H1 (cell line): ENCODE results near the gene CSRP1. TPM values are rescaled to one million over a fixed set of nuclear protein-coding genes. Genes with fewer than 3 reads are reported as not detected.

Source experiments
- polyA plus RNA-seq, 7 experiments: library from polyadenylated mRNA; depleted of rRNA in 3 of 7; stranded (reverse) in 5 of 7; unstranded in 2 of 7; fragments of >200 nt in 5 of 7; fragments of 200-250 nt in 2 of 7; gene quantifications; 1 replicate in 5 of 7; 2 replicates in 1 of 7; 4 replicates in 1 of 7; pipeline versions ENCODE4 v1.2.1 to v1.2.3, GENCODE V29; 2011 to 2013; ENCODE audit warnings: missing spikeins in 2 of 7, mixed read lengths in 2 of 7
- total RNA-seq: library from RNA; stranded (reverse); fragmentation: NEBNext Ultra II Directional; extraction: Animal tissue kit (Norgen Biotek cat#: 25700); gene quantifications from 2 replicates; pipeline ENCODE4 v1.2.1, GENCODE V29; 2021
- TF ChIP-seq, protein P1 (sequence below): fragments of 300-600 bp; sonication (generic); IDR thresholded peaks from 2 replicates; pipeline ENCODE4 v1.7.1; 2012; ENCODE audit warnings: low read length, moderate library complexity, mild to moderate bottlenecking, inconsistent platforms; ENCODE audit not compliant: insufficient replicate concordance

Gene CSRP1
- total and polyA plus RNA-seq, 2 of the 8 experiments (the other 6 are each of a cell fraction or from before 2014, with no cell fraction given) = 14.2 to 22.3 TPM

DNA sequence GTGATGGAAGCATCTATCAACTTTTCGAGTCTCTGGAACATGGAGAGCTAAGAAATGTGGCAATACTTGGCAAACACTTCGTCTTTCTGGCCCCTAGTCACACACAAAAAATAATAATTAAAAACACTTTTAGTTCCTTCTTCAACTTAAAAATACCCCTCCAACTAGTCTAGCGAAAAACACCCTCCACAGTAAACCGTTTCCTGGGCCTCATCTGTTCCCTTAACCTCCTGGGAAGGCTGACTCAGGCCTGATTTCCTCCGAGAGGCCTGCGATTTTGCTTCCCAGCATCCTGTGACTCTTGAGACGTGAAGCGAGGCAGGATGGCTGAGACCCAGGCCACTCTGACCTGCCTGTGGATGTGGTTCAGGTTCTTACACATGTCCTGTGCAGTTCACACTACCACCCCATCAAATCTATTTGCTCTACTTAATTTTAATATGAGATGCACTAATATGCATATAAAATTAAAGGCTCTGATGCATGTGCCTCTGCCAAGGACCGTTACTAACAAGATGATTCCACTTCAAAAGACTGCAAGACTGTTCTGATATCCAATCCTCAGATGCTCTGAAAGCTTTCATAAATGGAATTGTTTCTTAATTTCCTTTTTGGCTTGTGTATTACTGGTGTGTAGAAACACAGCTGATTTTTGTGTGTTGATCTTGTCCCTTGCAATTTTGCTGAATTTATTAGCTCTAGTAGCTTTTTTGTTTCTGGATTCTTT is 35.5 kb upstream of the CSRP1 start (continued):
- TF ChIP-seq, protein P1, sequence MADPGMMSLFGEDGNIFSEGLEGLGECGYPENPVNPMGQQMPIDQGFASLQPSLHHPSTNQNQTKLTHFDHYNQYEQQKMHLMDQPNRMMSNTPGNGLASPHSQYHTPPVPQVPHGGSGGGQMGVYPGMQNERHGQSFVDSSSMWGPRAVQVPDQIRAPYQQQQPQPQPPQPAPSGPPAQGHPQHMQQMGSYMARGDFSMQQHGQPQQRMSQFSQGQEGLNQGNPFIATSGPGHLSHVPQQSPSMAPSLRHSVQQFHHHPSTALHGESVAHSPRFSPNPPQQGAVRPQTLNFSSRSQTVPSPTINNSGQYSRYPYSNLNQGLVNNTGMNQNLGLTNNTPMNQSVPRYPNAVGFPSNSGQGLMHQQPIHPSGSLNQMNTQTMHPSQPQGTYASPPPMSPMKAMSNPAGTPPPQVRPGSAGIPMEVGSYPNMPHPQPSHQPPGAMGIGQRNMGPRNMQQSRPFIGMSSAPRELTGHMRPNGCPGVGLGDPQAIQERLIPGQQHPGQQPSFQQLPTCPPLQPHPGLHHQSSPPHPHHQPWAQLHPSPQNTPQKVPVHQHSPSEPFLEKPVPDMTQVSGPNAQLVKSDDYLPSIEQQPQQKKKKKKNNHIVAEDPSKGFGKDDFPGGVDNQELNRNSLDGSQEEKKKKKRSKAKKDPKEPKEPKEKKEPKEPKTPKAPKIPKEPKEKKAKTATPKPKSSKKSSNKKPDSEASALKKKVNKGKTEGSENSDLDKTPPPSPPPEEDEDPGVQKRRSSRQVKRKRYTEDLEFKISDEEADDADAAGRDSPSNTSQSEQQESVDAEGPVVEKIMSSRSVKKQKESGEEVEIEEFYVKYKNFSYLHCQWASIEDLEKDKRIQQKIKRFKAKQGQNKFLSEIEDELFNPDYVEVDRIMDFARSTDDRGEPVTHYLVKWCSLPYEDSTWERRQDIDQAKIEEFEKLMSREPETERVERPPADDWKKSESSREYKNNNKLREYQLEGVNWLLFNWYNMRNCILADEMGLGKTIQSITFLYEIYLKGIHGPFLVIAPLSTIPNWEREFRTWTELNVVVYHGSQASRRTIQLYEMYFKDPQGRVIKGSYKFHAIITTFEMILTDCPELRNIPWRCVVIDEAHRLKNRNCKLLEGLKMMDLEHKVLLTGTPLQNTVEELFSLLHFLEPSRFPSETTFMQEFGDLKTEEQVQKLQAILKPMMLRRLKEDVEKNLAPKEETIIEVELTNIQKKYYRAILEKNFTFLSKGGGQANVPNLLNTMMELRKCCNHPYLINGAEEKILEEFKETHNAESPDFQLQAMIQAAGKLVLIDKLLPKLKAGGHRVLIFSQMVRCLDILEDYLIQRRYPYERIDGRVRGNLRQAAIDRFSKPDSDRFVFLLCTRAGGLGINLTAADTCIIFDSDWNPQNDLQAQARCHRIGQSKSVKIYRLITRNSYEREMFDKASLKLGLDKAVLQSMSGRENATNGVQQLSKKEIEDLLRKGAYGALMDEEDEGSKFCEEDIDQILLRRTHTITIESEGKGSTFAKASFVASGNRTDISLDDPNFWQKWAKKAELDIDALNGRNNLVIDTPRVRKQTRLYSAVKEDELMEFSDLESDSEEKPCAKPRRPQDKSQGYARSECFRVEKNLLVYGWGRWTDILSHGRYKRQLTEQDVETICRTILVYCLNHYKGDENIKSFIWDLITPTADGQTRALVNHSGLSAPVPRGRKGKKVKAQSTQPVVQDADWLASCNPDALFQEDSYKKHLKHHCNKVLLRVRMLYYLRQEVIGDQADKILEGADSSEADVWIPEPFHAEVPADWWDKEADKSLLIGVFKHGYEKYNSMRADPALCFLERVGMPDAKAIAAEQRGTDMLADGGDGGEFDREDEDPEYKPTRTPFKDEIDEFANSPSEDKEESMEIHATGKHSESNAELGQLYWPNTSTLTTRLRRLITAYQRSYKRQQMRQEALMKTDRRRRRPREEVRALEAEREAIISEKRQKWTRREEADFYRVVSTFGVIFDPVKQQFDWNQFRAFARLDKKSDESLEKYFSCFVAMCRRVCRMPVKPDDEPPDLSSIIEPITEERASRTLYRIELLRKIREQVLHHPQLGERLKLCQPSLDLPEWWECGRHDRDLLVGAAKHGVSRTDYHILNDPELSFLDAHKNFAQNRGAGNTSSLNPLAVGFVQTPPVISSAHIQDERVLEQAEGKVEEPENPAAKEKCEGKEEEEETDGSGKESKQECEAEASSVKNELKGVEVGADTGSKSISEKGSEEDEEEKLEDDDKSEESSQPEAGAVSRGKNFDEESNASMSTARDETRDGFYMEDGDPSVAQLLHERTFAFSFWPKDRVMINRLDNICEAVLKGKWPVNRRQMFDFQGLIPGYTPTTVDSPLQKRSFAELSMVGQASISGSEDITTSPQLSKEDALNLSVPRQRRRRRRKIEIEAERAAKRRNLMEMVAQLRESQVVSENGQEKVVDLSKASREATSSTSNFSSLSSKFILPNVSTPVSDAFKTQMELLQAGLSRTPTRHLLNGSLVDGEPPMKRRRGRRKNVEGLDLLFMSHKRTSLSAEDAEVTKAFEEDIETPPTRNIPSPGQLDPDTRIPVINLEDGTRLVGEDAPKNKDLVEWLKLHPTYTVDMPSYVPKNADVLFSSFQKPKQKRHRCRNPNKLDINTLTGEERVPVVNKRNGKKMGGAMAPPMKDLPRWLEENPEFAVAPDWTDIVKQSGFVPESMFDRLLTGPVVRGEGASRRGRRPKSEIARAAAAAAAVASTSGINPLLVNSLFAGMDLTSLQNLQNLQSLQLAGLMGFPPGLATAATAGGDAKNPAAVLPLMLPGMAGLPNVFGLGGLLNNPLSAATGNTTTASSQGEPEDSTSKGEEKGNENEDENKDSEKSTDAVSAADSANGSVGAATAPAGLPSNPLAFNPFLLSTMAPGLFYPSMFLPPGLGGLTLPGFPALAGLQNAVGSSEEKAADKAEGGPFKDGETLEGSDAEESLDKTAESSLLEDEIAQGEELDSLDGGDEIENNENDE = no peak
